HG02970 (cell line): Measurements from ENCODE around the gene ABTB1.
A peak's percentile ranks its signal among the peaks of the same experiment; 100 is the strongest.

Experiments used
- ATAC-seq: cut with Tn5 transposase; IDR thresholded peaks from one replicate; pipeline ENCODE4 v1.9.1; 2021; ENCODE audit warnings: mild to moderate bottlenecking, moderate library complexity, moderate number of reproducible peaks; ENCODE audit not compliant: unreplicated experiment, low FRiP score

Gene ABTB1

DNA sequence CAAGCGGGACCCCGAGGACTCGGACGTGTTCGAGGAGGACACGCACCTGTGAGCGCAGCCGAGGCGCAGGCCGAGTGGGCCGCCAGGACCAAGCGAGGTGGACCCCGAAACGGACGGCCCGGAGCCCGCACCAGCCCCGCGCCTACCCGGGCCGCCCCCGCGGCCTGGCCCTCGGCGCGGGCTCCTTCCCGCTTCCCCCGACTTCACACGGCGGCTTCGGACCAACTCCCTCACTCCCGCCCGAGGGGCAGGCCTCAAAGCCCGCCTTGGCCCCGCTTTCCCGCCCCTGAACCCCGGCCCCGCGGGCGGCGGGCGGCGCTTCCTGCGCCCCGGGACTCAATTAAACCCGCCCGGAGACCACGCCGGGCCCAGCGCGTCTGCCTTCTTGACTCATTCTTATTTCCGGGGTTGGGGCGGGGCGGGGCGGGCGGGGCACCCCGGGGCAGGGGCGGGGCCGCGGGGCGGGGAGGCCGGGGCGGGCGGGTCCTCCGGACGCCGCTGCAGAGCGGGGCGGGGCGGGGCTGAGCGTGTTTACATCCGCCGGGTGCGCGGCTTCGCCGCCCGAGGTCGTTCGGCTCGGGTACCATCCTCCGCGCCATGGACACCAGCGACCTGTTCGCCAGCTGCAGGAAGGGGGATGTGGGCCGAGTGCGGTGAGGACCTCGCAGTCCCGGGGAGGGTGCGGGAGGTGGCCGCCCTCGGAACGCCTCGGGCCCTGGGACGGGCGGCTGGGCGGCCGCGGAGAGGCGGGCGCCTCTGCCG, at the start of gene ABTB1:
Gene ABTB1, plus strand, starts transcription at position 524 of the 762 bp plus-strand sequence. Its CDS starts 74 bp downstream, at position 598.
- ATAC-seq = peak; percentile 52

DNA sequence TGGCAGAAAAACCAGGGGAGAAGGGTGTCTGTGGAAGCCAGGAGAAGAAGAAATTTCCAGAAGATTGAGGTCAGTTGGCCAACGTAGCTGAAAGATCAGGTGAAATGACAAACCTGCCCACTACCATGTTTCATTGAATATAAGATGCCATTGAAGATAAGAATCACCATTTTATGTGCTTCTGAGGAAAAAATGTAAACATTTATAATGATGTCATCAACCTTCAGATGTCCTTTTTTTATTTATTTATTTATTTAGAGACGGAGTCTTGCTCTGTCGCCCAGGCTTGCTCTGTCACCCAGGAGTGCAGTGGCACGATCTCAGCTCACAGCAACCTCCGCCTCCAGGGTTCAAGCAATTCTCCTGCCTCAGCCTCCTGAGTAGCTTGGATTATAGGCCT, 48.7 kb upstream of the ABTB1 start:
- no peak for ATAC-seq

DNA sequence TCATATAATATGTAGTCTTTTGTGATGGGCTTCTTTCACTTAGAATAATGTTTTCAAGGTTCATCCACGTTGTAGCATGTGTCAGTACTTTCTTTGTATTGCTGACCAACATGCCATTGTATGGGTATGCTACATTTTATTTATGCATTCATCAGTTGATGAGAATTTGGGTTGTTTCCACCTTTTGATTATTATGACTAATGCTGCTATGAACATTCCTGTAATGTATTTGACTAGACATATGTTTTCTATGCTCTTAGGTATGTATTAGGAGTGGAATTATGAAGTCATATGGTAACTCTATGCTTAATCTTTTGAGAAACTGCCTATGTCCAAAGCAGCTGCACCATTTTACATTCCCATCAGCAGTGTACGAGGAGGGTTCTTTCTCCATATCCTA, 46.9 kb upstream of the ABTB1 start:
- ATAC-seq = no peak

- no peak for ATAC-seq
Observed at GRCh38 chr3:127628426-127628787, 44.3 kb upstream of the ABTB1 start.

DNA sequence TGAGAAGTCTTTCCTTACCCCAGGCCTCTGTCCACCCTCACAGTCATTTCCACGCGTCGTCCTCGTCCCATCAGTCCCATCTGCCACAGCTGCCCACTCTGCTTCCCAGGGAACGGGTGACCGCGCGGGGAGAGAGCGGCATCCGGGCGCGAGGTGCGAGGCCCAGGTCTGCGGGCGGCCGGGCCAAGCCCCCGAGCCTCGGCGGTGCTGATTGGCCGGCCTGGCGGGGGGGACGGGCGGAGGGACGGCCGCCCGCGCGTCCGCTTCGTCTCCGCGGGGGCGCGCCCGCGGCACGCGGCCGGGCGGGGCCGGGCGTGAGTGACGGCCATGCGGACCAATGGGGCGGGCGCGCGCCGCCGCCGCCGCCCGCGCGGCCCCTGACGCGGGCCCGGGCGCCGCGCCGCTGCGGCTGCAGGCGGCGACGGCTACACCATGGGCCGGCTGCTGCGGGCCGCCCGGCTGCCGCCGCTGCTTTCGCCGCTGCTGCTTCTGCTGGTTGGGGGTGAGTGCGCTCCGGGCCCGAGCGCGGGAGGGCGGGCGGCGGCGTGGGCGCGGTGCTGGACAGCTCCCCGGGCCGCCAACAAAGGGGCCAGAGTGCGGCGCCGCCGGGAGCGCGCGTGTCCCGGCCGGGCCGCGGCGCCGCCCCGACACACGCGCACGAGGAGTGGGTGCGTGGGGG, 43.8 kb upstream of the ABTB1 start, which contains the start of gene PODXL2:
Gene PODXL2, plus strand, starts transcription at position 398 of the 679 bp plus-strand sequence. Its CDS starts 35 bp downstream, at position 433.
- no peak for ATAC-seq

DNA sequence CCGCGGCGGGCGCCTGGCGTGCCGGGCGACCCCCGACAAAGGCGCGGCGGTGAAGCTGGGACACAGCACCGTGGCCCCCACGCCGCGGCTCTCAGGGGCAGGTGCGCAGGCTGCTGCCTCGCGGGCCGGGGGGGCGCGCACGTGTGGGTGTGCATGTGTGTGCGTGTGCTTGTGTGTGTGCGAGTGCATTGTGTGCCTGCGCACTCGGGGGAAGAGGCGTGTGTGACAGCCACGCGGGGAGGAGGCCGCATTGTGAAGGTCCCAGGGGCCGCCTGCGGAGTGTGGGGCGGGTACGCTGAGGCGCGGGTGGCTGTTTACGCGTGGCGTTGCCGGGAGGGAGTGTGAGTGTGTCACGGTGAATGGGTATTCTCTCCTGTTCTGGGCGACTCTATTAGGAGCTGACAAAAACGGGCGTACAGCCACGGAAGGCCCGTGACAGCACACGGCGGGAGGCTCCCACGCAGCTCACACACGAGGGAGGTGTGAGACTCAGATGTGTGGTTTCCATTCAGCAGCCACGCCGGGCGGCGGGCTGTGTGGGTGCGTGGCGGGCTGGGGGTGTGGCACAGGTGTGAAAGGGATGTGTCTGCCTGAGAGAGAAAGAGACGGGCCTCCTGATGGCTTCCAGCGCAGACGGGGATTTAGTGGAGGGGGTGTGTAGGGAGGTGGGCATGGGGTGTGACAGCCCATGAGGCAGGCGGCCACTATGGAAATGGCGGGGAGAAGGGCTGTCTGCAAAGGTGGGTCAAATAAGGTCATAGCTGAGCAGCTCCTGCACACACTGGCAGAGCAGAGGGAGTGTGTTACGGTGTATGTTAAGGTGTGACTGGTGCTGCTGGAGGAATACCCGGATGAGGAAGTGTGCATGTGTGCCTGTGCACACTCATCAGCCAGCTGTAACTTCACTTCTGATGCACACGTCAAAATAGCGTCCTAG, 43.0 kb upstream of the ABTB1 start:
- ATAC-seq = no peak

GRCh38 chr3:127630811-127631714, 41.7 kb upstream of the ABTB1 start:
- no peak for ATAC-seq

DNA sequence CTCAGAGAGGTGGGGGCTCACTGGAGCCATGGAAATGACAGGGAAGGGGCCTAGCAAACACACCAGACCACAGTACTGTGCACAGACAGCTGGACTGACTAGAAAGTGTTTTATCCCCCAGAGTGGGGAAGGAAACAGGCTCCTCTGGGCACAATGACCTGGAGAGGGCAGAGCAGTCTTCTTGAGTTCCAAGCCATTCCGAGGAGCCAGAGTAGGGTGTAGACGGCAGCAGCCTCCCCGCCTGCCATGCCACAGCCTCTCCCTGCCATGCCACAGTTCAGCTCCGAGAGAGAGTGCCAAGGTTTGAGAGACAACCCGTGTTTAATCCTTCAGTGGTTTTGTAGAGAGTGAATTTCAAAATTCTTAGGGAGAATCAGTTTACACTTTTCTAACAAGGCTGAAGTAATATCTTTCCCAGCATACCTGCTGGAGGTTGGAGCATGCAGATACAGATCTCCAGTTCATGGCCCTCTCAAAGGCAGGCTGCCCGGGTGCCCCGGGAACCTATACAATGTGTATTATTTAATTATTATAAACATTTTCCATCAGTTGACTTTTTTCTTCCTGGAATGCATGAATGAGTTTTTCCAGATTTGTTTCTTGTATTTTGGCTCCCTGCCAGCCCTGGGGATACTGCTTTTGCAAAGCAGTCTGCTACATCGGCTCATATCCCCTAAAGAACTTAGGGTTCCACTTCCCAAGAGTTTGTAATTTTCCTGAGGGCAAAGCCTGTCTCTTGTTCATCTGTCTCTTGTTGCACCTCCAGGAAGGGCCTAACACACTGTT, 40.5 kb upstream of the ABTB1 start:
- ATAC-seq = no peak

- no peak for ATAC-seq
Observed at GRCh38 chr3:127634653-127635052, 38.1 kb upstream of the ABTB1 start.

- no peak for ATAC-seq
Observed at GRCh38 chr3:127637546-127637945, 35.2 kb upstream of the ABTB1 start.

- ATAC-seq = no peak
Observed at GRCh38 chr3:127637971-127638370, 34.8 kb upstream of the ABTB1 start.

GRCh38 chr3:127639173-127640041, 33.3 kb upstream of the ABTB1 start:
- no peak for ATAC-seq

- ATAC-seq = no peak
Observed at GRCh38 chr3:127640042-127640355, 32.8 kb upstream of the ABTB1 start.

DNA sequence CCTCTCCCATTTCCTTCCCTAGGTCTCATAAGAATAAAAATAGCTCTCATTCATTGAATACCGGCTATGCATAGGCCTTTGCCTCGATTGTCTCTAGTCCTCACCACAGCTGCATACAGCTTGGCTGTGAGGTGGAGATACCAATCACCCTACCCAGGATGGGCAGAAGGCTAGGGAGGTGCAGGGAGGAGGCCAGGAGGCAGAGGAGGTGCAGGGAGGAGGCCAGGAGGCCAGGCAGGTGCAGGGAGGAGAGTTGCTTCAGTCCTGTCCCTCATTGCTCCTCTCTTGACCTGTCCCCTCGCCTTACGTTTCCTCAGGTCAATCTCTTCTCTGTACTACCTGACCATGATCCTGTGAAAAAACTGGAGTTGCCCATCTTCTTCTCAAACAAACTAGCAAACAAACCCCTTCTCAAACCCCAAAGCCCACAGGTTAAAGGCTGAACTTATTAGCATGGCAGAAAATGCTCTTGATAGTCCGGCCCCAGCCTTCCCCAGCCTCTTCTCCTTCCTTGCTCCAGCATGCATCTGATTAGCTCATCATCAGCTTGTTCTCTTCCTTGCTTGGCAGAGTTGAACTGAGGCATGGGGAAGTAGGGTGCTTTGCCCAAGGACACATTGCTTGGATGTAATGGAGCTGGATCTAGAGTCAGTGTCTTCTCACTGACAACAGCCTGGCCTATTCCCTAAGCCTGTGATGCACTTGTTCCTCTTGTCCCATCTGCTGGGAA, 27.9 kb upstream of the ABTB1 start:
- ATAC-seq = no peak

GRCh38 chr3:127645371-127646015, 27.3 kb upstream of the ABTB1 start:
- no peak for ATAC-seq

- ATAC-seq = no peak
Observed at GRCh38 chr3:127646501-127647046, 26.2 kb upstream of the ABTB1 start.
